Esophagus muscularis mucosa (tissue), 4 donors: ENCODE results near the gene USF2.

Experiments used
- EP300 ChIP-seq: sonication (generic); formaldehyde crosslinking; IDR thresholded peaks from one replicate; pipeline ENCODE4 v1.6.1; 2017; ENCODE audit warnings: antibody characterized with exemption
- POLR2A ChIP-seq: fragments of 450-650 bp; IDR thresholded peaks from one replicate; pipeline ENCODE4 v1.6.1; 2017; ENCODE audit warnings: antibody characterized with exemption, moderate library complexity, mild to moderate bottlenecking, low read depth
- POLR2AphosphoS5 ChIP-seq, 2 donors: sonication (generic); formaldehyde crosslinking; IDR thresholded peaks; one replicate each; pipeline ENCODE4 v1.6.1; 2017; ENCODE audit warnings: antibody characterized with exemption in 2 of 2
- TF ChIP-seq, protein P1 (sequence below), 3 experiments: fragments of 200-600 bp in 2 of 3; fragments of 450-650 bp in 1 of 3; sonication (generic) in 2 of 3; IDR thresholded peaks; one replicate each; pipeline ENCODE4 v1.5.1; 2017 to 2019; ENCODE audit warnings: antibody characterized with exemption in 3 of 3, mild to moderate bottlenecking in 2 of 3, moderate library complexity in 1 of 3

DNA sequence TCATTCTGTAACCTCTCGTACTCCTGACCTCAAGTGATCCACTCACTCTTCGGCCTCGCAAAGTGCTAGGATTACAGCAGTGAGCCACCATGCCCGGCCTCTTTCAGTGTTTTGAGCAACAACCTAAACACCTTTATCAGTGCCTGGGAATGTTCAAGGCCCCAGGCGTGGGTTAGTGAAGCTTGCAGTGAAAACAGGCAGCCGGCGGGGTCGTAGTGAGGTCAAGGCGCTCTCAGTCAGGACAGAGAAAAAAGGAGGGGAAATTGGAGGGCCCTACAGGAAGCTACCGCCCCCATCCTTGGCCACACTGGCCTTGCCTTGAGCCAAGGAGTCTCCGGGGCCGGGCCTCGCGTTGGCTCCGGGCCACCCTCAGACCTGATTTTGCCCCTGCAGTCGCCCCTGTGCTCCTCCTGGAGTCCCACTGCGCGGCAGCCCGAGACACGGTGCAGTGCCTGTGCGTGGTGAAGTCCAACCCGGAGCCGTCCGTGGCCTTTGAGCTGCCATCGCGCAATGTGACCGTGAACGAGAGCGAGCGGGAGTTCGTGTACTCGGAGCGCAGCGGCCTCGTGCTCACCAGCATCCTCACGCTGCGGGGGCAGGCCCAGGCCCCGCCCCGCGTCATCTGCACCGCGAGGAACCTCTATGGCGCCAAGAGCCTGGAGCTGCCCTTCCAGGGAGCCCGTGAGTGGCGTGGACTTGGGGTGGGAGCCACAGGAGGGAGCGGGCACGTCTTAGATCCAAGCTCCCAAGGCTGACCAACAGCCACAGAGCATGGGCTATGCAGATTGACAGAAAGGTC is 40.9 kb downstream of the USF2 start:
- TF ChIP-seq POLR2A (no peak), POLR2AphosphoS5 (IDR thresholded peaks at IDR 0.05) (no peak), EP300 (no peak)
- TF ChIP-seq, protein P1, sequence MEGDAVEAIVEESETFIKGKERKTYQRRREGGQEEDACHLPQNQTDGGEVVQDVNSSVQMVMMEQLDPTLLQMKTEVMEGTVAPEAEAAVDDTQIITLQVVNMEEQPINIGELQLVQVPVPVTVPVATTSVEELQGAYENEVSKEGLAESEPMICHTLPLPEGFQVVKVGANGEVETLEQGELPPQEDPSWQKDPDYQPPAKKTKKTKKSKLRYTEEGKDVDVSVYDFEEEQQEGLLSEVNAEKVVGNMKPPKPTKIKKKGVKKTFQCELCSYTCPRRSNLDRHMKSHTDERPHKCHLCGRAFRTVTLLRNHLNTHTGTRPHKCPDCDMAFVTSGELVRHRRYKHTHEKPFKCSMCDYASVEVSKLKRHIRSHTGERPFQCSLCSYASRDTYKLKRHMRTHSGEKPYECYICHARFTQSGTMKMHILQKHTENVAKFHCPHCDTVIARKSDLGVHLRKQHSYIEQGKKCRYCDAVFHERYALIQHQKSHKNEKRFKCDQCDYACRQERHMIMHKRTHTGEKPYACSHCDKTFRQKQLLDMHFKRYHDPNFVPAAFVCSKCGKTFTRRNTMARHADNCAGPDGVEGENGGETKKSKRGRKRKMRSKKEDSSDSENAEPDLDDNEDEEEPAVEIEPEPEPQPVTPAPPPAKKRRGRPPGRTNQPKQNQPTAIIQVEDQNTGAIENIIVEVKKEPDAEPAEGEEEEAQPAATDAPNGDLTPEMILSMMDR (IDR thresholded peaks at IDR 0.05): no peak
